Testis (tissue), 2 donors: ENCODE data around the gene MOSMO.

Source experiments
- POLR2A ChIP-seq: fragments of 450-650 bp; IDR thresholded peaks from one replicate; pipeline ENCODE4 v1.6.1; 2017; ENCODE audit warnings: antibody characterized with exemption, mild to moderate bottlenecking, moderate library complexity
- TF ChIP-seq, protein P1 (sequence below), 3 experiments: fragments of 450-650 bp in 2 of 3; fragments of 200-600 bp in 1 of 3; sonication (generic) in 1 of 3; IDR thresholded peaks; one replicate each; pipeline ENCODE4 v1.5.1; 2016 to 2019; ENCODE audit warnings: antibody characterized with exemption in 3 of 3, mild to moderate bottlenecking in 2 of 3, moderate library complexity in 1 of 3

DNA sequence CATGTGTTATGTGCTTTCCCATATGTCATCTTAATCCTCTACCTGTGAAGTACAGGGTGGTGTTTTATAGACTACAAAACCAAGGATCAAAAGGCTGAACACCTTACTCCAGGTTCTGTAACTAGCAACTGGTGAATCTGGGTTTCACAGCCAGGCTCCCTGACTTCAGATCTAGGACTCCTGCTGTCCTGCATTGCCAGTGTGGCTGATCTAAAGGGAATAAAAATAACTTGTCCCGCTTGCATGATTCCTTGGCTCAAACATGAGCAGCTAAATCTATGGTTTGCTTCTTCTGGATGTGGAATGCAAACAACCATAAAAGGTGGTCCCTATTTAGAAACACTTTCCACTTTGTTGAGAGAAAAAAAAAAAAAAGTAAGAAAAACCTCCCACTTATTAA lies 80.7 kb downstream of the MOSMO start:
- TF ChIP-seq, protein P1, sequence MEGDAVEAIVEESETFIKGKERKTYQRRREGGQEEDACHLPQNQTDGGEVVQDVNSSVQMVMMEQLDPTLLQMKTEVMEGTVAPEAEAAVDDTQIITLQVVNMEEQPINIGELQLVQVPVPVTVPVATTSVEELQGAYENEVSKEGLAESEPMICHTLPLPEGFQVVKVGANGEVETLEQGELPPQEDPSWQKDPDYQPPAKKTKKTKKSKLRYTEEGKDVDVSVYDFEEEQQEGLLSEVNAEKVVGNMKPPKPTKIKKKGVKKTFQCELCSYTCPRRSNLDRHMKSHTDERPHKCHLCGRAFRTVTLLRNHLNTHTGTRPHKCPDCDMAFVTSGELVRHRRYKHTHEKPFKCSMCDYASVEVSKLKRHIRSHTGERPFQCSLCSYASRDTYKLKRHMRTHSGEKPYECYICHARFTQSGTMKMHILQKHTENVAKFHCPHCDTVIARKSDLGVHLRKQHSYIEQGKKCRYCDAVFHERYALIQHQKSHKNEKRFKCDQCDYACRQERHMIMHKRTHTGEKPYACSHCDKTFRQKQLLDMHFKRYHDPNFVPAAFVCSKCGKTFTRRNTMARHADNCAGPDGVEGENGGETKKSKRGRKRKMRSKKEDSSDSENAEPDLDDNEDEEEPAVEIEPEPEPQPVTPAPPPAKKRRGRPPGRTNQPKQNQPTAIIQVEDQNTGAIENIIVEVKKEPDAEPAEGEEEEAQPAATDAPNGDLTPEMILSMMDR (IDR thresholded peaks at IDR 0.05), result no peak
- TF ChIP-seq POLR2A, result no peak
